ENCODE results near the gene FBXW11.

The FBXW11 gene

GRCh38 chr5:172015346-172015745 lies 8.9 kb upstream of the FBXW11 start:
- no peak for FAIRE-seq

DNA sequence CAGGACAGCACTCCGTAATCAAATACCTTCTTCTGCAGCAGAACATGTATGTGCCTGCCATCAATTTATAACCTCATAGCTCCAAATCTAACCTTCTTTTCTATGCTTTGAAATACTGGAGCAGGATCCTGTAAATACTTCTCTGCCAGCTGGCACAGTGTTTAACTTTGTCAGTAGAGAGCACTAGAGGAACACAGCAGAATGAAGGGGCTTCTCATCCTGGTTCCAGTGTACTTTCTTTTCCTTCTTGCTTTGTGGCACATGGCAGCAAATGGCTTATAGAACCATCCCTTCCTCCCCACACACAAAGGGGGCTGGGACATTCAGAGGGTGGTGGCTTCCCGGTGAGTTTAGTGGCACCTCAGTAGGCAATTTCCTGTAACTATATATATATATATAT lies 3.8 kb upstream of the FBXW11 start:
- no peak for FAIRE-seq

- no peak for FAIRE-seq
Measured at GRCh38 chr5:172009536-172010270, 3.3 kb upstream of the FBXW11 start.

GRCh38 chr5:172008689-172009141 lies 2.3 kb upstream of the FBXW11 start:
- no peak for FAIRE-seq

DNA sequence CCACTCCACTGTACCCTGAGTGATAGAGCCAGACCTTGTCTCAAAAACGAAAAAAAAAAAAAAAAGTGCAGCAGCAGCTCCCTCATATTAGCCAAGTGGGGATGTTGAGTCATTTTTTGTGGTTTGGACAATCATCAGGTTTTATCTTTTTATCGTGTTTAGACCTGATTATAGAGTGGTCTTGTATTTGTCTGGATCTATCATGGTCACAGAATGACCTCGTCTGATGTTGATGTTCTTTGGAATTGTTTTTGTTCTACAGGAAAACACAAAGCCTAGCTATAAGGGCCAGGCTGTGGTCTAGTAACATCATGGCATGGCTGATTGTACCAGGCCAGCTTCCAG lies 1.6 kb upstream of the FBXW11 start:
- no peak for FAIRE-seq

- FAIRE-seq, result no peak
Measured at GRCh38 chr5:172007175-172008110, 1.0 kb upstream of the FBXW11 start.

DNA sequence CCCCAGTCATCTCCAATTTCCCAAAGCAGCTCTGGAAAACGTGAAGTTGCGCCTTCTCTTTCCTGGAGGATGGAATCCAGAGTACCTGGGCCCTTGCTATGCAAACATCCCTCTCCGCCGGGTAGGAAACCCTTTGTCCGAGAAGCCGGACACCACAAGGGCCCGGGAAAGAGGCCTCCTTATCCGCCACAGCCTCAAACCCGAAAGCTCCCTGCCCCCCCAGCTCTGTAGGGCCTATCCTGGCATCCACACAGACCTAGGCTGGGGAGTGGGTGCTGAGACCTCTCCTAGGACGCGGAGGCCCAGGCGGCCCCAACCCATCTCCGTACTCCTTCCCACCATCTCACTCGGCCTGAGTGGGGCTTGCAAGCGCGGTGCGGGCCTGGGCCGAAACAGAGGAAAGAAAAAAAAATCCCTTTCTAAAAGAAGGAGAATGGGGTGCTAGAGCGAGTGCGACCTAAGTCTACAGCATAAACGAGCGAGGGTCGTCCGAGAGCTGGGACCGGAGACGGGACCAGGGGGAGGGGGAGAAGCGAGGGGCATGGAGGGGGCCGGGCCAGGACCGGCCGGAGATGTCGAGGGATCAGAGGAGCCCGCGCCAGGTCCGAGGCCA lies 624 bp downstream of the FBXW11 start:
- no peak for FAIRE-seq

DNA sequence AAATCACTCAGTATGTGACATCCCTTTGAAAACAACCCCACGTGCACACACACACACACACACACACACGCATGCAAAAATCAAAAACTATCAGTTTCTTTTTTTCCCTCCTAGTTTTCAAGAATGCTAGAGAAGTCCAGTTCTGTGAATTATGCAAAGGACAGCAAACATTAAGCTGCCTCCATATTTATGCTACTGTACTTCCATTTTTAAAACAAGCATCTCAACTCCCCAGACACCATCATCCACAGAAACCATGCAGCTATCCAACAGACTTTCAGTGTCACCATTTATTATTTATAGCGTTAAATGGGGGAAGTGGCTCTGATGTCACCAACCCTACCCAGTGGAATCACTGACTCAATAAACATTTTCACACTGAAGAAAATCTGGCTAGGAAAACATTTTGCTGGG lies 1.6 kb downstream of the FBXW11 start:
- no peak for FAIRE-seq

DNA sequence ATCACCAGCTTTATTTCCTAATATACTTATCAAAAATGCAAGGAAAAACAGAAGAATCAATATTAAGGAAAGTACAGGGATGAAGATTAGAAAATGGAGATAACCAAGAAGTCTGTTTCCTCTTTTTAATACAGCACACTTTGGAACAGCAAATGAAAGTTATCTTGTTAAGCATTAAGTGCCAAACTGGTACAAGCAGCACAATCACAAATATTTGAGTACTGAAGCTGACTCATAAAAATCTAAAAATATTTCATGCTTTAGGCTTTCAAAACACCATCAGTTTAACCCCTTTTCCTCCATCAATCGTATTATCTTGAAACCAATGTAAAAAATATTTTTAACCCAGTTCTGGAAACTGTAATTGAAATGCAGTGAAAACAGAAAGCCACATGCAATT lies 2.7 kb downstream of the FBXW11 start:
- no peak for FAIRE-seq

DNA sequence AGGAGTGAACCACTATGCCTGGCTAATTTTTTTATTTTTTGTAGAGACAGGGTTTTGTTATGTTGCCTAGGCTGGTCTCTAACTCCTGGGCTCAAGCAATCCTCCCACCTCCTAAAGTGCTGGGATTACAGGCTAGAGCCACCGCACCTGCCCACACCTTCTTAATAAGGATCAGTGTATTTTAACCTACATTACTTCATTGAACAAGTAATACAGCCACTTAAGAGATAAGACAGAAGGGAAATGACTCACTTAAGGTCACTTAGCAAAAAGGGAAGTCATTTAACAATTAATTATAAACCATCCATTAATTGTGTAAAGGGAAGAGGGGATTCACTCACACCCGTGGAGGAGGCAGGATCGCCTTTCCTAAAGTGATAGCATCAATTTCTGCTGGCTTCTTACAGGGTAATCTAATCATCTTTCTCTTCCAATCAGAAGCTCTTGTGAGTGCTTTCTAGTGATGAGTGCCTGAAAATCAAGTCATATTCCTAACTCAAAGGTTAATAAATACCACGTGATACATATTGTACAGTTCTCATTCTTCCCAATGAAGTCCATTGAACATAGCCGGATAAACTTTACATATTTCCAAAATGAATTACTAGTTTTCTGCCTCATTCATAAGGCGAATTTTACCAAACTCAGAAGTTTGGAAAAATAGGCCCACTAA lies 3.5 kb downstream of the FBXW11 start:
- no peak for FAIRE-seq

- no peak for FAIRE-seq
Measured at GRCh38 chr5:172002310-172002709, 4.1 kb downstream of the FBXW11 start.

DNA sequence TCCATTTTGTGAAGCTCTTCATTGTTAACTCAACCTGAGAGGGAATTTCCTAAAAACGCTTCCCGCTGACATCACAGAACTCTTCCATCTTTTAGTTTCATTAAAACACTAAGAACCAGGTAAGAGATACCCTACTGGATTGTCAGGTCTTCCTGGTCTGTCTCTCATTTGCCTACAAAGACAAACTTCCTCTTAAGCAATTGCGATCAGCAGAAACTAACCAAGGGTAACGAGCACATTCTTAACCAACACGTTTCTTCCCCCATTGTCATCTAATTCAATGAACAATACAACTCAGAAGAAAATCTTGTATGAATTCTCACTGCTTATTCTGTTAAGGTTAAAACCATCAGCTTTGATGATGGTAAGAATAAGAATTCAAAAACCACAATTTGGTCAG lies 6.6 kb downstream of the FBXW11 start:
- no peak for FAIRE-seq

- no peak for FAIRE-seq
Measured at GRCh38 chr5:171999100-171999499, 7.3 kb downstream of the FBXW11 start.

GRCh38 chr5:171997011-171997410 lies 9.4 kb downstream of the FBXW11 start:
- no peak for FAIRE-seq

DNA sequence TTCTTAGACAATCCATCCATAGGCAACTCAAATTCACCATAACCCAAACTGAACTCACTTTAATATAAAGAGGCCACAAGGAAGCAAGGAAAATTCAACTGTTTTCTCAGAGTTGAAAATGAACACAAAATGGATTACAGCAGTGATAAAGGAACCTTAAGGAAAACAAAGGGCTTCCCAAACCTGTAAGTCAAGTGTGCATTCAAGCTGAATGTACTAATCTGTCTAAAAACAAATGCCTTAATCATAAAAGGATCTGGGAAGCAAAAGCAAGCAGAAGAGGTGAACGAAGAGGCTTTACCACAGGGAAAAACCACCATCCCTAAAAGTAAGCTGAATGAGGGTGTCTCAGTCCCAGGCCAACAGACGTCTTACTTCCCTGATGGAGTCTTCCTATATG lies 13.6 kb downstream of the FBXW11 start:
- no peak for FAIRE-seq

GRCh38 chr5:171992305-171992704 lies 14.1 kb downstream of the FBXW11 start:
- FAIRE-seq, result no peak

GRCh38 chr5:171990713-171991015 lies 15.8 kb downstream of the FBXW11 start:
- FAIRE-seq, result no peak

GRCh38 chr5:171989946-171990712 lies 16.3 kb downstream of the FBXW11 start:
- FAIRE-seq, result no peak

DNA sequence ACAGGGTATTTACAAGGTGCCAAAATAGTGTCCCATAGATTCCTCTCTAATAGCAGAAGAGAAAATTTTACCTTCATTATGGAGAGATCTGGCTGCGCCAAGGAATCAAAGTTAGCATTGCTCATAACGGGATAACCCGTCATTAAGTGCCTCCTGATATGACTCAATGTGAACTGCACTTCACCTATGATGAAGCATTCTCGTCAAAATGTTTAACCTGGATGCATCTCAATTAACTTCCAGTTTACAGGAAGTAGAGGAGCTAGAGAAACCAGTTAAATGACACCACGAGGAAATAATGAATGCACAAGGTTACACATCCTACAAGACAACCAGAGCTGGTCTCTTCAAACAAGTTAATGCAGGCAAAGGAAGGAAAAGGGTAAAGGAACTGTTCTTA lies 17.2 kb downstream of the FBXW11 start:
- FAIRE-seq, result no peak

DNA sequence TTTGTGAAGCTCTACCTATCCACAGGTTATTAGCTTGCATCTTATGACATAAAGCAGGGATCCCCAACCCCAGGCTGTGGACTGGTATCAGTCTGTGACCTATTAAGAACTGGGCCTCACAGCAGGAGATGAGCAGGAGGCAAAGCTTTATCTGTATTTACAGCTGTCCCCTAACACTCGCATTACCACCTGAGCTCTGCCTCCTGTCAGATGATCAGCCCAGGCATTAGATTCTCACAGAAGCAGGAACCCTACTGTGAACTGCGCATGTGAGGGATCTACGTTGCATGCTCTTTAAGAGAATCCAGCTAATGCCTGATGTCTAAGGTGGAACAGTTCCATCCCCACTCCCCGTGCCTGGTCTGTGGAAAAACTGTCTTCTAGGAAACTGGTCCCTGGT lies 19.7 kb downstream of the FBXW11 start:
- FAIRE-seq, result no peak

DNA sequence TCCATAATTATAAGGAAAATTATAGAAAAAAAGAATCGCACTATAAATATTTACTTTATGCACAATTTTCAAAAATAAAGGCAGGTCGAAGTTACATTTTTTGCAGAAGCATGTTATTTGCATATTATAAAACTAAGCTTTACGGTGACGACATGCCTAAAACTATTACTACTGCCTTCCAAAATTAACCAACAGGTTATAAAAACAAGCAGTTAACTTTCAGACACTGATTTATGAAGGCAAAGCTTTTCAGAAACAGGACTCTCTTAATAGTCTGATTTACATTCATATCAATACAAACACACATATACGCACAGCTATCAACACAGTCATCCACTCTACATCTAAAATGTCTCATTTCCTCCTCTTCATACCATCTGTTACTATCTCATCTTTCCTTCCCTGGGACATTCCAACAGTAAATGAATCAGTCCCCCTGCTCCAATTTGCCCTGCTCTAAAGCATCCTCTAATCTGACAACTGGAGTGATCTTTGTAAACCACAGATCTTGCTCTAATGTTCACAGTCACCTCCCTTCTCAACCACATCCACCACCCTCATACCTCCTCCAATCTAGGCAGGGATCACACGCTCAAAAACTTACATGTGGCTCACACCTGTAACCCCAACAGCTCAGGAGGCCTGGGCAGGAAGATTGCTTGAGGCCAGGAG lies 21.6 kb downstream of the FBXW11 start:
- no peak for FAIRE-seq

DNA sequence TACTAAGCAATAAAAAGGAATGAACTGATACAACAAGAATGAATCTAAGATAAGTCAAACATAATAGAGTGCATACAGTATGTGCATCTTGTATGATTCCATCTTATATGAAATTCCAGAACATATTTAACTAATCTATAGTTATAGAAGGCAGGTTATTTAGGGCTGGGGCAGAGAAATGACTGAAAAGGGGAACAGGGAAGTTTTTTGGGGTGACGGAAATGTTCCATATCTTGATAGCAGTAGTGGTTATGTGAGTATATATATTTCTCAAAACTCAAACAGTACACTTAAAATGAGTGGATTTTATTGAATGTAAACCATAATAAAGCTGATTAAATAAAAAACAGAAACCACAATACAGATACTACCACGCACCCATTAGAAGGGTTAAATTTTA lies 24.6 kb downstream of the FBXW11 start:
- FAIRE-seq, result no peak
